ENCODE data around the gene RPS6KA5. TPM values are rescaled to one million over a fixed set of nuclear protein-coding genes. Genes with fewer than 3 reads are reported as not detected.
"Not testable (repeated sequence)": the region's sequence is repeated elsewhere in the genome, so short reads cannot be mapped to it uniquely, and the experiment has no call there.

RPS6KA5 gene
- total RNA-seq, 2 experiments from 2014 or later: 18.8 to 19.3 TPM

DNA sequence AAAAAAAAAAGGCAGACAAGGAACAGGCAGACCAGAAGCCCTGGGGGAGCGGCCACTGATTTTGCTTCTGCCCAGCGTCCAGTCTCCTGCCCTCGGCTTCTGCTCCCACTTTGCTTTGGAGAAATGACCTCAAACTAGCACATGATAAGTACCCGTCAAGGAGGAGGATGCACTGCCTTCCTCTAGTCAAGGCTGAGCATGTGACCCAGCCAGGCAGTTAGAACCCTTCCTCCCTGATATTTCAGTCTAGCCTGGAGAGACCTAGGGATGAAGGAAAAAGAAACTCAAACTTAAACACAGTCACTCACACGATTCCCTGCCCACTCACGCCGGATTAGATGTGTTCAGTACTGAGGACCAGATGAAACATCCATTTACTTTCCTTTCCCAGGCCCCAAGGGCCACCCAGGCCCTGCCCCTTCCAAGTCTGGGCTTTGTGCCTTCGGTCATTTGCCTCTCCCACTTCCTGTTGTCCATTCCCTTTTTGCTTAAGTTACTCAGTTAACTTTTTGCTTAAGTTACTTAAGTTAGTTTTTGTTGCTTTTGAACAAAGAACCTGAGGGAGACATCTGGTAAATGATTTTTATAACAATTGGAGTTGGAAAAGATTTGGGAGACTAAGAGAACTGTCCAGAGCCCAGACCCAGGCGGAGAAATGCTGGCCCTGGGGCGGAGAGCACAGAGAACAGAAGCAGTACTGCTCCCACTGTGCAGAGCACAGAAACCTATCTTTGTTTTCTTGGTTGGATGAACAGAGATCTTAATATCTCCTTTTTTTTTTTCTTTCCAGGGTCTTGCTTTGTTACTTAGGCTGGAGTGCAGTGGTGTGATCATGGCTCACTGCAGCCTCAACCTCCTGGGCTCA is 221.2 kb downstream of the RPS6KA5 start:
- POLR2A ChIA-PET: no interaction called here
- no peak for DNase-seq
- H3K9me3 Mint-ChIP-seq: no peaks in the 10 kb centered on the region
- H3K4me1 Mint-ChIP-seq (ENCODE audit: low read depth): peaks cover 8% of the 10 kb centered on the region
- H3K4me3 Mint-ChIP-seq: no peak overlapping the region
- H3K36me3 Mint-ChIP-seq: no peaks in the 10 kb centered on the region
- intact Hi-C loops (cut with micrococcal nuclease): no loop called here
- H3K27ac Mint-ChIP-seq: no peak overlapping the region
- peaks cover 2% of the 10 kb centered on the region for H3K27me3 Mint-ChIP-seq
- CTCF ChIA-PET: no interaction called here

DNA sequence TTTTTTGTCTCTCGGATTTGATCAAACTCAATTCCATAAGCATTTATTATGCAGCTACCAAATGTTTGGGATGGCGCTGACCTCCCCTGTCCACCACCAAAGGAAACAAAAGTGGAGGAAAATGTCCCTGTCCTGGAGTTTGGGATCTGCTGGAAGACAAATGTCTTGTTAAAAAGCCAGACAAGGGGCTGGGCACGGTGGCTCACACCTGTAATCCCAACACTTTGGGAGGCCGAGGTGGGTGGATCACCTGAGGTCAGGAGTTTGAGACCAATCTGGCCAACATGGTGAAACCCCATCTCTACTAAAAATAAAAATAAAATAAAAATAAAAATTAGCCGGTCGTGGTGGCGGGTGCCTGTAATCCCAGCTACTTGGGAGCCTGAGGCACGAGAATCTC is 221.9 kb downstream of the RPS6KA5 start:
- H3K9me3 Mint-ChIP-seq; DNase-seq; H3K4me3 Mint-ChIP-seq; H3K27me3 Mint-ChIP-seq; H3K27ac Mint-ChIP-seq; intact Hi-C loops (cut with micrococcal nuclease); H3K4me1 Mint-ChIP-seq (ENCODE audit: low read depth); POLR2A ChIA-PET; CTCF ChIA-PET; H3K36me3 Mint-ChIP-seq: not testable (repeated sequence)

DNA sequence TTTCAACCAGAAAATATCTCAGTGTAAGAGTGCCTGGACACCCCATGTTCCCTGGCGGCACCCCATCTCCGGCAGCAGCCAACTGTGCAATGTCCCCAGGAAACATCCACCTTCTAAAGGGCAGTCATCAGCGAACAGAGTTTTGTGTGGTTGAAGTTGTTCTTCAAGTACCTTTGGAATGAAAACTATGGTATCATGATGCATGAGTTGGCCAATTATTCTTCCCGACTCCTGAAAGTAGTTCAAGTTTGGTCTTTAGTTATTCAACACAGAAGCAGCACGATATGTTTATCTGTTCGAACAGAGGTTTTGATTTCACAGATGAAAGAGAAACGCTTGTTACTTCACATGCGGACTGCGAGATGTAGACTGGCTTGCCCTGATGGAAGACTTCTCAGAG is 223.1 kb downstream of the RPS6KA5 start:
- Mint-ChIP-seq H3K27ac (no peak overlapping the region), H3K36me3 (no peaks in the 10 kb centered on the region), H3K4me3 (no peak overlapping the region), H3K27me3 (peaks cover 2% of the 10 kb centered on the region), H3K9me3 (no peaks in the 10 kb centered on the region), H3K4me1 (ENCODE audit: low read depth) (peaks cover 8% of the 10 kb centered on the region)
- intact Hi-C loops (cut with micrococcal nuclease): no loop called here
- POLR2A ChIA-PET: no interaction called here
- CTCF ChIA-PET: no interaction called here
- DNase-seq: no peak

DNA sequence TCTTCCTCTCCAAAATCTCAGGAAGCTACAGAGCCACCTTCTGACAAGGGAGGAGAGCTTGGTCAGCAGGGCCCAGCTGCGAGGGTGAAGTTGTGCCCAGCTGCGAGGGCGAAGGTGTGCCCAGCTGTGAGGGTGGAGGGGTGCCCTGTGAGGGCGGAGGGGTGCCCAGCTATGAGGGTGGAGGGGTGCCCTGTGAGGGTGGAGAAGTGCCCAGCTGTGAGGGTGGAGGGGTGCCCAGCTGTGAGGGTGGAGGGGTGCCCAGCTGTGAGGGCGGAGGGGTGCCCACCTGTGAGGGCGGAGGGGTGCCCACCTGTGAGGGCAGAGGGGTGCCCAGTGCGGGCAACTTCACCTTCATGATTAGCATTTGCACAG is 223.8 kb downstream of the RPS6KA5 start:
- intact Hi-C loops (cut with micrococcal nuclease): no loop called here
- ChIA-PET CTCF (interaction anchor here (0.6 kb wide), 1 partner anchor 79 kb away, joined by 3 read pairs; no protein-coding TSS in a partner anchor), POLR2A (no interaction called here)
- Mint-ChIP-seq H3K27ac (peak overlapping the region; percentile 5), H3K27me3 (peaks cover 2% of the 10 kb centered on the region), H3K36me3 (no peaks in the 10 kb centered on the region), H3K4me1 (ENCODE audit: low read depth) (peaks cover 8% of the 10 kb centered on the region), H3K4me3 (no peak overlapping the region), H3K9me3 (no peaks in the 10 kb centered on the region)
- no peak for DNase-seq

DNA sequence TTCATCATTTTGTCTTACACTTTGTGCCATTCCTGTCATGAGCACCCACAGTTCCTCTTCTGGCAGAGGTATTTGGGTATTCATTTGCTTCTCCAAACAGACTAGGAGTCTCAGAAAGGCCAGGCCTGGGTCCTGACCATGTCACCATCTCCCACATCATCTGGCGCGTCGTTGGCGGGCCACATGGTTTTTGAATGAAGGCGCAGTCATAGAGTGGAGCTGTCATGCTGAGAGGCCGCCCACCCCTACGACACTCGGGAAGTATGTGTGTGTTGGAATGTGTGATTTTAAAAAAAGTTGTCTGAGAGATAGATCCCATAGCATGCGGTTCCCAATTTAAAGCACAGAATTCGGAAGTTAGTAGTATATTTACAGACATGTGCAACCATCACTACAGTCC is 228.6 kb downstream of the RPS6KA5 start:
- H3K27ac Mint-ChIP-seq: no peak overlapping the region
- H3K27me3 Mint-ChIP-seq: peaks cover 2% of the 10 kb centered on the region
- no peaks in the 10 kb centered on the region for H3K36me3 Mint-ChIP-seq
- ChIA-PET CTCF (no interaction called here), POLR2A (no interaction called here)
- H3K4me1 Mint-ChIP-seq (ENCODE audit: low read depth): peaks cover 30% of the 10 kb centered on the region
- DNase-seq: no peak
- no peaks in the 10 kb centered on the region for H3K9me3 Mint-ChIP-seq
- H3K4me3 Mint-ChIP-seq: no peak overlapping the region
- intact Hi-C loops (cut with micrococcal nuclease): no loop called here

DNA sequence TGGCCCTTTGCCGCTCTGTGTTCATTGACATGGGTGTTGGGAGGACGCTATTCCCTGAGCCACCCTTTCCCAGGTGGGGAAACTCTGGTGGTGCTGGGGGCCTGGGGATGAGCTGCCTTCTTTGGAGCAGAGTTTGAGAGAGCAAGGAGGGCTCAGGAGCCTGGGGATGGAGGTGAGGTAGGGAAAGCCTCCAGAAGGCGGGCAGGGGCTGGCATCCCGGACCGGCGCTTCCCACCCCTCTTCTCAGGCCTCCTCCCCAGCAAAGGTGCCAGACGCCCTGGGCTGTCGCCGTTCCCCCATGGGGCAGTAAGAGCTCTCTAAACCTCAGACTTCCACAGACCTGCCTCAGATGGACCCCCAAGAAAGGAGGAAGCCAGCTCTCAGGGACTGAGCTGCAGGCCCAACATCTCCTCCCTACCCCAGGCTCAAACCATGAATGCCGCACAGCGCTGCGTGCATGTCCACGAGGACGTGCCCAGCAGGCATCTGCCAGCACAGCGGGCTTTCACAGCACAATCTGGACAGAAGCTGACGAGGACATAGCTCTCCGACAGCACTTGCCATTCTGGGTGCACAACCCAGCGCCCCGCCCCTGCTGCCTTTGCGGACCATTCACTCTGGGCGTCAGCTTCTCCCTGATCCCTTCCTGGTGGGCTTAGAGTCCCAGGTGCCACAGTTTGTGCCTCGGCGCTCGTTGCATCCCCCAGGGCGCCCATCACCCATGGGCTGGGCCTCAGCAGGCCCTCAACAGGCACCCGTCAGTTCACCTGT is 229.3 kb downstream of the RPS6KA5 start:
- intact Hi-C loops (cut with micrococcal nuclease): no loop called here
- ChIA-PET POLR2A (no interaction called here), CTCF (no interaction called here)
- no peaks in the 10 kb centered on the region for H3K9me3 Mint-ChIP-seq
- H3K27me3 Mint-ChIP-seq: peaks cover 2% of the 10 kb centered on the region
- no peak overlapping the region for H3K4me3 Mint-ChIP-seq
- H3K4me1 Mint-ChIP-seq (ENCODE audit: low read depth): peaks cover 25% of the 10 kb centered on the region
- DNase-seq: no peak
- H3K27ac Mint-ChIP-seq: no peak overlapping the region
- no peaks in the 10 kb centered on the region for H3K36me3 Mint-ChIP-seq

DNA sequence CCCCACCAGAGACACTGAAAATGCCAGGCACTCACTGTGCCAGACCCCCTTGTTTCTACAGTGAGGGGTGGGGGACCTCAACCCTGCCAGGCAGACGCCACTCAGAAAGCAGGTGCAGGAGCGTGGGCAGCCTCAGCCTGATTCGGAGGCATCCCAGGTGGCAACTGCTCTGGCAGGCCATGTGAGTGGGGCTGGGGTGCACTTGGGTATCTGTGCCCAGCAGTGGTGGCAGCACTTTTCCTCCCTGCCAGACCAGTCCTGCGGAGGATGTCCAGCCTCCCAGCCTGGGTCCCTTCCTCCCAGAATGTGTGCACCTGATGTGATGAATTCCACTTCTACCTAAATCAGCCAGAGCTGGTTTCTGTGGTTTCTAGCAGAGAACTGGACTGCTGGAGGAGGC is 230.8 kb downstream of the RPS6KA5 start:
- CTCF ChIA-PET: no interaction called here
- Mint-ChIP-seq H3K4me1 (ENCODE audit: low read depth) (peaks cover 21% of the 10 kb centered on the region), H3K27me3 (no peaks in the 10 kb centered on the region), H3K4me3 (no peak overlapping the region), H3K9me3 (no peaks in the 10 kb centered on the region), H3K36me3 (no peaks in the 10 kb centered on the region), H3K27ac (peak overlapping the region; percentile 38)
- POLR2A ChIA-PET: no interaction called here
- intact Hi-C loops (cut with micrococcal nuclease): loop anchor here (2.0 to 5.0 kb wide), 4 partner anchors 71 to 431 kb away; no protein-coding TSS in a partner anchor
- no peak for DNase-seq

DNA sequence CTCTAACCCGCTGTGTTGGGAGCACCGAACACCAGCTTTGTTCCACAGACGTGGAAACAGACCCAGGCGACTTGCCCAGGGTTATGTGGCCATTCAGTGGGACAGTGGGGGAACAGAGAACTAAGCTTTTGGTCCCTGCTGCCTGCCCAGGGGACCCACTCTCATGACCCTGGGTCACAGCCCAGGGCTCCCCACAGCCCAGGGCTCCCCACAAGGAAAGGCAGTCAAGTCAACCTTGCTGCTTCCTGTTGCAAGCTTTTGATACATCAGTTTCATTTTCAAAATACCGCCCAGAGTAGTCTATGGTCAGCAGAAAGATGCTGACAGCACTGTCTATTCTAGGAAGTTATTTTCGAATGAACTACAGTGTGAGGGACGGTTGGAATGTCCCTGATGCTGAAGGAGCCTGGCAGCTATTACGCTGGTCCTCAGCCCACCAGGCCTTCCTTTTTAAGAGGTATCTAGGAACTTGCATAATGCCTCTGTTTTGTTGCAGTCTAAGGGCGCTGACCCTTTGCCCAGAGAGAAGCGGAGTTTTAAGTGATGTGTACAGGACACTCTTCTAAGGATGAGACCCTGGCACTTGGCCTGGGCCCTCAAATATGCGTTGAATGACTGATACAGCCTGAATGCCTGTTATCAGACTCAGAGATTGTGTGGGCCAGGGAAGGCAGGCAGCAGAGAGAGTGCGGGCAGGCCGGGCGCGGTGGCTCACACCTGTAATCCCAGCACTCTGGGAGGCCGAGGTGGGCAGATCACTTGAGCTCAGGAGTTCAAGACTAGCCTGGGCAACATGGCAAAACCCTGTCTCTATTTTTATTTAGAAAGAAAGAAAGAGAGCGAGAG is 231.6 kb downstream of the RPS6KA5 start:
- peaks cover 4% of the 10 kb centered on the region for H3K9me3 Mint-ChIP-seq
- ChIA-PET CTCF (interaction anchor here (1.1 kb wide), 1 partner anchor 70 kb away, joined by 3 read pairs; no protein-coding TSS in a partner anchor), POLR2A (interaction anchor here (0.6 to 0.8 kb wide), 2 partner anchors 71 to 343 kb away, joined by 3 read pairs; no protein-coding TSS in a partner anchor)
- peaks cover 4% of the 10 kb centered on the region for H3K36me3 Mint-ChIP-seq
- H3K27me3 Mint-ChIP-seq: no peaks in the 10 kb centered on the region
- H3K27ac Mint-ChIP-seq: peak overlapping the region; percentile 88
- peak overlapping the region; percentile 53 for H3K4me3 Mint-ChIP-seq
- DNase-seq: peak; percentile 42
- intact Hi-C loops (cut with micrococcal nuclease): loop anchor here (1.0 to 5.0 kb wide), 5 partner anchors 70 to 430 kb away; partner anchors contain the start of gene RPS6KA5
- H3K4me1 Mint-ChIP-seq (ENCODE audit: low read depth): peaks cover 21% of the 10 kb centered on the region

DNA sequence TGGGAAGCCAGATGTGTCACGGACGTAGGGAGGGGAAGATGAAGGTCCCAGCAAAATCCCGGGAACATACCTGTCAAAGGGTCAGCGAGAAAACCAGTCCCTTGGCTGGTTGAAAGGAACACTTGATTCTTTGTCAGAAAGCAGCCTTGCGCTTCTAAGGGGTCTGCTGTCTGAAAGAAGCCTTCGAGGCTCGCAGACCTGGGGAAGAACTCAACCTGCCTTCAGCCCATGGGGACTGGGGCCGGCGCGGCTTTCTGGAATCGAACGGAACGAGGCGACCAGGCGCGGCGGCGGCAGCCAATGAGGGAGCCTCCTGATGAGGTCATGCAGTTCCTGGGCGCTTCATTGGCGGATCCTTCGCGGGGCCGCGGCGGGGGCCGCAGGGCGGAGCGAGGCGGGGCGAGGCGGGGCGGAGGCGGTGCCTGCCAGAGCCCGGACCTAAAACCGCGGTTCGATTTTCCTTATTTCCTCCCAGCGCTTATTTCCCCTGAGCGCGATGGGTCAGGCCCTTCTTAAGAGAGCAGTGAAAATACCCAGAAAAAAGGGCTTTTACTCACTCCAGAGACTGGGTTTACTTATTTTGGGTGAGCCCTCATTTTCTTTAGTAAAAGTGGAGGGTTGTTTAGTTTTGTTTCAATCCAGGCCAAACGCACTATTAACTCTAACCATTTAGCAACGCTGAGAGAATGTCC is 232.4 kb downstream of the RPS6KA5 start:
- H3K9me3 Mint-ChIP-seq: peaks cover 12% of the 10 kb centered on the region
- no peaks in the 10 kb centered on the region for H3K27me3 Mint-ChIP-seq
- peak; percentile 96 for DNase-seq
- intact Hi-C loops (cut with micrococcal nuclease): loop anchor here (1.0 to 5.0 kb wide), 5 partner anchors 69 to 429 kb away; partner anchors contain the start of gene RPS6KA5
- ChIA-PET CTCF (interaction anchor here (1.1 kb wide), 1 partner anchor 70 kb away, joined by 3 read pairs; no protein-coding TSS in a partner anchor), POLR2A (interaction anchor here (0.8 kb wide), 1 partner anchor 344 kb away, joined by 3 read pairs; no protein-coding TSS in a partner anchor)
- peak overlapping the region; percentile 88 for H3K27ac Mint-ChIP-seq
- peaks cover 5% of the 10 kb centered on the region for H3K36me3 Mint-ChIP-seq
- H3K4me3 Mint-ChIP-seq: peak overlapping the region; percentile 80
- H3K4me1 Mint-ChIP-seq (ENCODE audit: low read depth): peaks cover 21% of the 10 kb centered on the region

DNA sequence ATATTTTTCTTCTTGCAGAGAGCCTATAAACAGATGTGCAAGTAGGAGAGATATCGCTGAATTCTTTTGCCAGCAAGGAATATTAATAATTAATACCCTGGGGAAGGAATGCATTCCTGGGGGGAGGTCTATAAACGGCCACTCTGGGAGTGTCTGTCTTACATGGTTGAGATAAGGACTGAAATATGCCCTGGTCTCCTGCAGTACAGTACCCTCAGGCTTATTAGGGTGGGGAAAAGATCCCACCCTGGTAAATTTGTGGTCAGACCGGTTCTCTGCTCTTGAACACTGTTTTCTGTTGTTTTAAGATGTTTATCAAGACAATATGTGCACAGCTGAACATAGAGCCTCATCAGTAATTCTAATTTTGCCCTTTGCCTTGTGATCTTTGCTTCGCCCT is 236.9 kb downstream of the RPS6KA5 start:
- H3K36me3 Mint-ChIP-seq; POLR2A ChIA-PET; DNase-seq; H3K4me3 Mint-ChIP-seq; H3K27me3 Mint-ChIP-seq; intact Hi-C loops (cut with micrococcal nuclease); H3K27ac Mint-ChIP-seq: not testable (repeated sequence)
- CTCF ChIA-PET: interaction anchor here (0.9 kb wide), 1 partner anchor 65 kb away, joined by 4 read pairs; no protein-coding TSS in a partner anchor
- Mint-ChIP-seq H3K4me1 (ENCODE audit: low read depth) (peaks cover 21% of the 10 kb centered on the region), H3K9me3 (peaks cover 16% of the 10 kb centered on the region)

DNA sequence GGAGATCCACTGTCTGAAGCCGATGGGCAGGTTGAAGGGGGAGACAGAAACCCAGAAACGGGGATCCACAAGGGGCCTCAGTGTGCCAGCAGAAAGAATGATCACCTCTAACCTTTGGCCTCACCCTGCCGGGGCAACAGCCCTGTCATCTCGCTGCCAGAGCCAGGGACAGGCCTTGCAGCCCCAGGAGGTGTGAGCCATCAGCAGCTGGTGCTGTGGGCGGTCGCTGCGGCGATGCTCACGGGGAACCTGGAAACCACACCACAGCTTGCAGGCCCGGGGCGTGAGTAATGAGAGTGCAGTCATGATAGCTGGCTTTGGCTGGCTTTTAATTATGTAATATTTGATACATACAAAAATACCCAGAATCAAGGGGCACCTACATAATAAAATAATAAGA is 239.5 kb downstream of the RPS6KA5 start:
- ChIA-PET CTCF (interaction anchor here (0.8 to 1.4 kb wide), 5 partner anchors 10 to 421 kb away, joined by 3 to 5 read pairs (median 3); no protein-coding TSS in a partner anchor), POLR2A (no interaction called here)
- Mint-ChIP-seq H3K4me1 (ENCODE audit: low read depth) (peaks cover 14% of the 10 kb centered on the region), H3K27ac (no peak overlapping the region), H3K9me3 (peaks cover 16% of the 10 kb centered on the region), H3K36me3 (peaks cover 5% of the 10 kb centered on the region), H3K4me3 (no peak overlapping the region), H3K27me3 (no peaks in the 10 kb centered on the region)
- DNase-seq: peak; percentile 91
- intact Hi-C loops (cut with micrococcal nuclease): no loop called here
